Inflammatory macrophage (primary cell): ENCODE data around the gene C15orf62.

Source experiments
- DNase-seq, 2 donors: peaks; one replicate each; pipeline ENCODE4 v3.0.0-alpha.2; 2020 to 2022

Gene C15orf62

GRCh38 chr15:40756938-40757337 lies 12.8 kb upstream of the C15orf62 start:
- DNase-seq, result no peak

GRCh38 chr15:40759961-40760360 lies 9.8 kb upstream of the C15orf62 start:
- DNase-seq, result no peak

GRCh38 chr15:40762919-40763800 lies 6.6 kb upstream of the C15orf62 start:
- DNase-seq, result peak; percentile 31 to 32

GRCh38 chr15:40763801-40764628 lies 5.8 kb upstream of the C15orf62 start, which contains the start of gene GCHFR:
Gene GCHFR (plus strand): TSS chr15:40764068. CDS start chr15:40764181, 113 bp downstream.
- peak; percentile 72 to 86 for DNase-seq

GRCh38 chr15:40764629-40765103 lies 5.1 kb upstream of the C15orf62 start:
- peak in 1 of 2 donors; percentile 14 for DNase-seq

GRCh38 chr15:40766194-40766815 lies 3.5 kb upstream of the C15orf62 start:
- DNase-seq, result no peak

- DNase-seq, result no peak
Measured at GRCh38 chr15:40766906-40767837, 2.6 kb upstream of the C15orf62 start.

- no peak for DNase-seq
Measured at GRCh38 chr15:40767838-40768500, 1.8 kb upstream of the C15orf62 start.

GRCh38 chr15:40768521-40769273 lies 1.1 kb upstream of the C15orf62 start:
- DNase-seq, result no peak

- peak in 1 of 2 donors; percentile 24 for DNase-seq
Measured at GRCh38 chr15:40770147-40770721, 454 bp downstream of the C15orf62 start.

- no peak for DNase-seq
Measured at GRCh38 chr15:40771242-40771641, 1.5 kb downstream of the C15orf62 start.

GRCh38 chr15:40772014-40772413 lies 2.2 kb downstream of the C15orf62 start:
- DNase-seq, result no peak

- DNase-seq, result no peak
Measured at GRCh38 chr15:40773496-40773895, 3.7 kb downstream of the C15orf62 start.

- DNase-seq, result no peak
Measured at GRCh38 chr15:40773902-40774301, 4.1 kb downstream of the C15orf62 start.

- DNase-seq, result no peak
Measured at GRCh38 chr15:40775007-40775406, 5.2 kb downstream of the C15orf62 start.

- no peak for DNase-seq
Measured at GRCh38 chr15:40775740-40776536, 6.2 kb downstream of the C15orf62 start.

GRCh38 chr15:40776537-40777141 lies 6.9 kb downstream of the C15orf62 start:
- DNase-seq, result peak; percentile 55 to 72

- peak; percentile 33 to 65 for DNase-seq
Measured at GRCh38 chr15:40782609-40783227, 12.9 kb downstream of the C15orf62 start.
